NK-92 treated with Interleukin-12 subunit alpha and Interleukin-12 subunit beta, amount 100 ng/mL, for 24 hours (cell line): ENCODE data around the gene RAB29.

ENCODE experiments used
- DNase-seq: peaks from one replicate; lab custom pipeline; 2025; lab: John Stamatoyannopoulos, UW

The RAB29 gene

GRCh38 chr1:205719762-205720161, 55.5 kb downstream of the RAB29 start:
- DNase-seq: no peak

GRCh38 chr1:205719015-205719414, 56.3 kb downstream of the RAB29 start:
- DNase-seq: no peak
